ENCODE data around the gene ERN2.
A peak's percentile ranks its signal among the peaks of the same experiment; 100 is the strongest.
"Not testable (repeated sequence)": the region's sequence is repeated elsewhere in the genome, so short reads cannot be mapped to it uniquely, and the experiment has no call there.

Gene ERN2

DNA sequence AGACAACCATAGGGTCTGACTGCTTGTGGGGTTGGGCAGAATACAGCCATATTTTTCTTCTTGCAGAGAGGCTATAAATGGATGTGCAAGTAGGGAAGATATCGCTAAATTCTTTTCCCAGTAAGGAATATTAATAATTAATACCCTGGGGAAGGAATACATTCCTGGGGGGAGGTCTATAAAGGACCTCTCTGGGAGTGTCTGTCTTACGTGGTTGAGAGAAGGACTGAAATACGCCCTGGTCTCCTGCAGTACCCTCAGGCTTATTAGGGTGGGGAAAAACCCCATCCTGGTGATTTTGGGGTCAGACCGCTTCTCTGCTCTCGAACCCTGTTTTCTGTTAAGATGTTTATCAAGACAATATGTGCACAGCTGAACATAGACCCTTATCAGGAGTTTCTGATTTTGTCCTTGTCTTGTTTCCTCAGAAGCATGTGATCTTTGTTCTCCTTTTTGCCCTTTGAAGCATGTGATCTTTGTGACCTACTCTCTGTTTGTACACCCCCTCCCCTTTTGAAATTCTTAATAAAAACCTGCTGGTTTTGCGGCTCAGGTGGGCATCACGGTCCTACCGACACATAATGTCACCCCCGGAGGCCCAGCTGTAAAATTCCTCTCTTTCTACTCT is 9.7 kb upstream of the ERN2 start:
- not testable (repeated sequence) for DNase-seq

DNA sequence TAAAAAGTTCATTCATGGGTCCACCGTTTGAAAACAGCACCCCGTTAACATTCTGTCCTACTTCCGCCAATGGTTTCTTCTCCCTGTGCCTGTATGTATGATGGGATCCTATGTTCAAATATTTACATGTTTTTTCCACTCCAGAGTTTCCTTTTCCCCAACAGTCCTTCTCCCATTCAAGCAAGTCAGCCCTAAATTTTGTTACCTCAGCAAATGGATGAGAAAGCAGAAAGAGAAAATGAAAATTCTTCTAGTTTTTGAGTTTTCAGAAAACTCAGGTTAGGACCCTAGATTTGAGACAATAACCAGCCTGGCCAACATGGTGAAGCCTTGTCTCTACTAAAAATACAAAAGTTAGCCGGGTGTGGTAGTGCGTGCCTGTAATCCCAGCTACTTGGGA is 3.5 kb upstream of the ERN2 start:
- no peak for DNase-seq

DNA sequence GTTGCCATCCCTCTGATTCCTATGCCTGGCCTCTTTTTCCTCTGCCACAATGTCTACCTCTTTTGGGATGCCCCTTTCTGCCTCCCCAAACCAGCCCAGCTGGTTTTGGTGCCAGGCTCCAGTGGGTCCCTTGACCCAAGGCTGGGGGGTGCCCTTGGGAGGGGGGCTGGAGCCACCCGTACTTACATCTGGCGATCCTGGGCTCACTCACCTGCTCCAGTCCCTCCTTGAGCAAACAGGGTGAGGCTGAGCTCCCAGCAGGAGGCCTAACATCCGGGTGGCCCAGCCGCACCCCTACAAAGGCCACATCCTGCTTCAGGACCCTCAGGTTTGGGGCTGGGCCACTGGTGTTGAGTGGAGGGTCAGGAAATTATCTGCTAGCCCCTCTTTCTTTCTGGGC is 1.2 kb downstream of the ERN2 start:
- DNase-seq, result no peak

DNA sequence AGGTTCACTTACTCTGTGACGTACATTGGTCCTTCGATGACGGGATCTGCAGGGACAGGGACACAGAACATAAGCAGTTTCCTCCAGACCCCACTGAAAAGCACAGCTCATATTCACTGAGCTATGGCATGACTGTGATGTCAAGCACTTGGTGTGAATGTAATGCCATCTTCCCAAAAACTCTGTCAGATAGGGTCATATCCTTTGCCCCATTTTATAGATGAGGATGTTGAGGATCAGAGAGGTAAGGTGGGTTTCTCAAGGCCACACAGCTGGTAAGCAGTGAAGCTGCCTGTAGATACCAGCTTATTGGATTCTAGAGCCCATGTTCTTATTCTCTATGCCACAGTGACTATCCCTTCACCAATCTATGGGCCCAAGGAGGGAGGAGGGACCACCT is 2.5 kb downstream of the ERN2 start:
- DNase-seq, result no peak

DNA sequence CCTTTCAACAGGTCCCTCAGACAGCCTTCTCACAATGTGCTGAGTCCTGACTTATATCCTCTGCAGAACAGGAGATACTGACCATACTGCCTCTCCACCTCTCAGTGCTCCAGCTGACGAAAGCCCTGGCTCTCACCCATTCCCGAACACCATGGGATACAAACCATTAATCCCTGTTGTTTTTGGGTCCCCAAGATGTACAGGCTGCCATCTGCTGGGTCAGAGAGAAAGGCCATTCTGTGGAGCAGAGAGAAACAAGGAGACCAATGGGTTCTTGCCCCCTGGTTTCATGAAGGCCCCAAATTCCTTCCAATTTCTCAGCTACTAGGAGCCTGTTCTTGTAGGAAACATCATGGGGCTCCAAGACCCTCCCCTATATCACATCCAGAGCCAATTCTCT is 3.0 kb downstream of the ERN2 start:
- DNase-seq, result no peak

DNA sequence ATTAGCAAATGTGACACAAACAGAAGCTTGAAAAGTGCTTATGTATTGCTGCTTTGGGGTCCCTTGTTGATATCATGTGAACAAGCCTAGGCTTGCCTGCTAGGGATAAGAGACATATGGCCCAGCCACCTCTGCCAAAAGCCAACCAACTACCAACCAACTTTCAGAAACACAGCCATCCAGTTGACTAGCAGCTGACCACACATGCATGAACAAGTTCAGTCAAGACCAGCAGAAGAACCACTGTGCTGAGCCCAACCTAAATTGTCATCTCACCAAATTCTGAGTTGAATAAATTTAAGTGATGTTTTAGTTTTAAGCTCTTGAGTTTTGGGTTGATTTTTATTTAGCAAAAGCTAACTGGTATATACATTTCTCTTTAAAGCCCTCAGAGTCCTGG is 3.5 kb downstream of the ERN2 start:
- no peak for DNase-seq

DNA sequence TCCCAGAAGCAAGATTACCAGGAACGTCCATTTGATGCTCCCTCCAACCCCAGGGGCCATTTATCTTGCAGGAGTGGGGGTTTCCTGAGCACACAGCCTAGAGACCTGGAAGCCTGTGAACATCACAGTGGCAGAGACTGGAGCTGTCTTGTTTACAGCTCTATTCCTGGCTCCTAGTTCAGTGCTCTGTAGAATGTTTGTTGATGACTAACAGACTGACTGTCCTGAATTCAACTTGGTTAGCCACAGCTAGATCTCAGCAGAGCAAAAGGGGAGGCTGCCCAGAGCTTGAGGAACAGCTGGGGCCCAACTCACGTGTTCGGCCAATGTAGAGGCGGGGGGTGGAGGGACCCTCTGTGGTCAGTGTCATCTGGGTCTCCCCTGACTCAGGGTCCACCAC is 6.6 kb downstream of the ERN2 start:
- no peak for DNase-seq

DNA sequence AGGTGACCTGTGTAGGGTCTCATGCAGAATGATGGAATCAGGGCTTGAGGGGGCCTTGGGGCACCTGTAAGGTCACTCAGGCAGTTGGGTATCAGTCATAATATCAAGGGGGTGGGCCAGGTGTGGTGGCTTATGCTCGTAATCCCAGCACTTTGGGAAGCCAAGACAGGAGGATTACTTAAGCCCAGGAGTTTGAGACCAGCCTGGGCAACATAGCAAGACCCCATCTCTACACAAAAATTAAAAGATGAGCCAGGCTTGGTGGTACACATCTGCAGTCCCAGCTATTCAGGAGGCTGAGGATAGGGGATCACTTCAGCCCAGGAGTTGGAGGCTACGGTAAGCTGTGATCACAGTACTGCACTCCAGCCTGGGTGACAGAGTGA is 7.5 kb downstream of the ERN2 start:
- no peak for DNase-seq

DNA sequence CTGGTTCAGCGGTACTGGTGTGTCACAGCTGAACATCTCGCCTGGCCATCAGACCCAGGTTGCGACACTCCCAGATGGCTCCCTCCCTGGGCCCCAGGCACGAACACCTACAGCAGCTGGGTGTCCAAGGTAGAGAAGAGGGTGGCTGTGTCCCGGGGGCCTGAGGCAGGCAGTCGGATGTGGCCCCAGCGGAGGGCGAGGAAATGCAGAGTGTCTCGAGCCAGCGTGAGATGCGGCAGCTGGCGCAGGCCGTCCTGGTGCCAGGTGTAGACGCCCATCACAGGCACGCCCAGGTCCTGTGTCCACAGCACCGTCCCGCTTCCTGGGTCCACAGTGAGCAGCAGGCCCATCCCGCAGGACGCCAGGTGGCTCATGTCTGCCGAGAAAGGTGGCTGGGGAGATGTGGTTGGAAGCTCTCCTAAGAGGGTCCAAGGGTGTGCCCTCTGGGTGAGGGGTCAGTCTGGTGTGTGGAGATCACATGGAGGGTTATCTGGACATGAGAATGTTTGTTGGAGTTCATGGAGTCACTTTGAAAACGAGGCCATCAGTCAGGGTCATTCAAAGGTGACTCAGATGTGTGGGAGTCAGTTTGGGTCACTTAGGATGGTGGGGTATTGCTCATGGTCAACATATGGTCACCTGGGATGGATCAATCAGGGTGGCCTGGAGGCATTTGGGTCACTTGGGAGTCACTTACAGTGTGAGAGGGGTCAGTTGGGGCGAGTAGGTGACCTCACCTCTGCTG is 8.1 kb downstream of the ERN2 start:
- no peak for DNase-seq

DNA sequence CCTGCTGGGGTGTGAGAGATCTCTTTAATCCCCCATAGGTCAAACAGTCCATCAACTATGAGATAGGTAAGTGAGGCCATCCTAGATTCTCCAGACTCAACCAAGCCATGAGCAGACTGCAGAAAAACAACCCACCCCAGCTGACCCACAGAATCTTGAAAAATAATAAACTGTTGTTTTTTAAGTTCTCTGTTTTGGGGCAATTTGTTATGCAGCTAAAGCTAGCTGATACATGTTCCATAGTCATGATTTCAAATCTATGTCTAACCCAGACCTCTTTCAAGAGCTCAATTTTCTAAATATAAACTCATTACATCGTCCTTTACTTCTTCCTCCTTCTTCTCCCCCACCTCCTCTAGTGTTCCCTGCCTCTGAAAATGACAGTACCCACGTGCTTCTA is 10.1 kb downstream of the ERN2 start:
- DNase-seq, result no peak

DNA sequence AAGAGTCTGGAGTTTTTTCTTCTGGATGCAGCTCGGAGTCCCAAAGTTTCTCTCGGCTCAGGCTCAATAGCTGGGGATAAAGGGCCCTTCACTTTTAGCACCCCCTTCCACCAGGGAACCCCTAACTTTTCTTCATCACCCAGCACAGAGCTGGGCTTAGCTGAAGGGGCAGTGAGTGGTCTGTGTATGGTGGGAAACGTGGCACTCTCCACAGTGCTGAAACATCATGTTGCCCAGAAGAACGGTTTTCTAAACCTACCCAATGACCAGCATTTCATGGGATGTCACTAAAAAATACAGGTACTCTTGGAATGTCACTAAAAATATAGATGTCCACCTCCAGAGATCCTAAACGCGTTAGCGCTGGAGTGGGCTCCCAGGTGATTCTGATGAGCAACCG is 12.0 kb downstream of the ERN2 start:
- DNase-seq, result no peak

DNA sequence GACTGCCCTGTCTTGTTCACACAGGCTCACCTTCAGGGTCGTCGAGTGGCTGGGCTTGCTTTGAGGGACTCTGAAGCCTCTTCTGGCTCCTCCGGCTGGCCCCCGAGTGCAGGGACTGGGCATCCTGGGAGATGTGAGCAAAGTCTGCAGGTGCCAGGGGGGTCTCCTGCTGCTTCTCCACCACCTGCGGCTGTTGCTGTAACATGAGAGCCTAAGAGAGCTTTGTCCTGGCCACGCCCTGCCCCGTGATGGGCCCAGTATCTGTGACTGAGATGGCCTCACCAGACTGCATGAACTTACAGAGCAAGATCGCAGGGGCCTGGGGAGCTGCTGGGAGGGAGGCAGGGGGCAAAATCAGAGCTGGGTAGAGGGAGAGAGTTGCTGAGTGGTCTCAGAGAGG is 12.5 kb downstream of the ERN2 start:
- DNase-seq, result no peak

DNA sequence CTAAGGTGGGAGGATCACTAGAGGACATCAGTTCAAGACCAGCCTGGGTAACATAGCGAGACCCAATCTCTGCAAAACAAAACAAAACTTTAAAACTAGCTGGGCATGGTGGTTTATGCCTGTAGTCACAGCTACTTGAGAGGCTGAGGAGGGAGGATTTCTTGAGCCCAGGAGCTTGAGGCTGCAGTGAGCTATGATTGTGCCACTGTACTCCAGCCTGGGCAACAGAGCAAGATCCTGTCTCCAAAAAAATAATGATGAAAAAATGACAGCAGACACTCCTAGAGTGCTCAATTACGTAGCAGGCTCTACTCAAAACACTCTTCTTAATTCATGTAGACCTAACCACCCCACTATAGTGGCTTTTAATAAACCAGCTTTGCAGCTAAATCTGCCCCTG is 12.9 kb downstream of the ERN2 start:
- DNase-seq, result no peak

DNA sequence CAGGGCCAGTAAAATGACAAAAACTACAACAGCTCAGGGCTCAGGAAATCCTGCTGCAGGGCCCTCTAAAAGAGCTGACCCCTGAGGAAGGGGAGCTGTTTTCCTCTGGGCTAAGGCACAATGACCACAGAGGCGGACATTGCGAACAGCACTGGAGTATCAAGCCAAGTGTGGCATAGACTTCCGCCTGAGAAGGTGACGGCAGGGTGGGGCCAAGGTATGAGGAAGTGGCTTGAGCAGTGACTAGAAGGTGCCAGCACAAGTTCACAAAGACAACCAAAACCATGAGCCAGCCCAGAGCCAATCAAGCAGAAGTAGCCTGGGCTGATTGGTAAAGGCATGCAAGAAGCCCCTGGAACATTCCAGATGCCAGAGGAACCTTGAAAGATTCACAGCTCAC is 13.9 kb downstream of the ERN2 start:
- no peak for DNase-seq

DNA sequence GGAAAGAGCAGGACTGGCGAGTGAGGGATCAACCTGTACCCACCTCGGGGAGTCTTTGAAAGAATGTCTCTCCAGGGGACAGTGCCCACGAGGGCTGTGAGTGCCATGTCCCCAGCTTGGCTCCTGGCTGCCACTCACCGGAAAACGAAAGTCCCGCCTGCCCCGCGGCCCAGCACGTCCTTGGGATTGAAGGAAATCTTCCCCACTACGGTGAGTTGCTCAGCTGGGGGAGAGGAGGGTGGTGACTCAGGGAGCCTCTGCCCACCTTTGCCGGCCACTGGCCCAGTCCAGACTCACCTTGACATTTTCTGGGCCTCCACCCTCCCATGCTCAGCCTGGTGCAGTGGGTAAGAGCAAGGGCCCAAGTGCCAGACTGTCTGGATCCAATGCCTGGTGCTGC is 17.3 kb downstream of the ERN2 start:
- DNase-seq, result no peak

DNA sequence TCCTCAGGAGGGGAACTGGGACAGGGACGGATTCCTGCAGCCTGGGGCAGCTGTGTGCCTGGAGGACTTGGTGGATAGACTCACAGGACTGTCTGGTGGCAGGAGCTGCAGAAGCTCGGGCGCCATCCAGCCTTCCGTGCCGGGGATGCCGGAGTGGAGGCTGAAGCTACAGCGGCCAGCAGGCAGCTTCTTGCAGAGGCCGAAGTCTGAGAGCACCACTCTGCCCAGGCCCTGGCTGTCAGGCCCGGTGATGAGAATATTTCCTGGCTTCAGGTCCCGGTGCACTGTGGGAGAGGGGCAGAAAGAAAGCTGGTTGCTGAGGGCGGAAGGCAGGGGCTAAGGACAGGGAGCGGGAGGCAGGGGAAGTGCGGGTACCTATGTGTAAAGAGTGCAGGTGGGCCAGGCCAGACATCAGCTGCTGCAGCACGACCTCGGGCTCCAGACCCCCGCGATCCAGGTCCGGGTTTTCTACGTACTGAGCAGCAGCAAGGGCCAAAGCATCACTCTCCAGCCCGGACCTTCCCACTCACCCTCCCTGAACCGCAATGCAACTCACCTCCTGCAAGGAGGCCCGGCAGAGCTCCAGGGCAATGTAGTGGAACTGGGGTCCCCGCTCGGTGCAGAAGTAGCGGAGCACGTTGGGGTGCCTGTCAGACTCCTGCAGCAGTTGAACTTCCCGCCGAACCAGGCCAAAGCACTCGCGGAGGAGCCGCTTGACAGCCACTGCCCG is 18.2 kb downstream of the ERN2 start:
- DNase-seq, result peak in 4 of 51 donors; percentile 2 to 12 (median 4)

DNA sequence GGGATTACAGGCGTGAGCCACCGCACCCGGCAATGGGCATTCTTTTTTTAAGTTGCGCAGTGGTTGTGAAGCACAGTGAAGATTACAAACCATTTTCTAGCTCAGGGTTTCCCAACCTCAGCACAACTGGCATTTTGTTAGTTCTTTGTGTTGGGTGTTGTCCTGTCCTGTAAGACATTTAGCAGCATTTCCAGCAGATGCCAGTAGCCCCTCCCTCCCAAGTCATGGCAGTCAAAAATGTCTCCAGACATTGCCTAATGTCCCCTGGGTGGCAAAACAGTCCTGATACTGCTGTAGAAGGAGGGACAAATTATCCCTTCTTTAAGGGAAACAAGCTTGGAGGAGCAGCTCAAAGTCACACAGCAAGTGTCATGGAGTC is 18.8 kb downstream of the ERN2 start:
- no peak for DNase-seq

DNA sequence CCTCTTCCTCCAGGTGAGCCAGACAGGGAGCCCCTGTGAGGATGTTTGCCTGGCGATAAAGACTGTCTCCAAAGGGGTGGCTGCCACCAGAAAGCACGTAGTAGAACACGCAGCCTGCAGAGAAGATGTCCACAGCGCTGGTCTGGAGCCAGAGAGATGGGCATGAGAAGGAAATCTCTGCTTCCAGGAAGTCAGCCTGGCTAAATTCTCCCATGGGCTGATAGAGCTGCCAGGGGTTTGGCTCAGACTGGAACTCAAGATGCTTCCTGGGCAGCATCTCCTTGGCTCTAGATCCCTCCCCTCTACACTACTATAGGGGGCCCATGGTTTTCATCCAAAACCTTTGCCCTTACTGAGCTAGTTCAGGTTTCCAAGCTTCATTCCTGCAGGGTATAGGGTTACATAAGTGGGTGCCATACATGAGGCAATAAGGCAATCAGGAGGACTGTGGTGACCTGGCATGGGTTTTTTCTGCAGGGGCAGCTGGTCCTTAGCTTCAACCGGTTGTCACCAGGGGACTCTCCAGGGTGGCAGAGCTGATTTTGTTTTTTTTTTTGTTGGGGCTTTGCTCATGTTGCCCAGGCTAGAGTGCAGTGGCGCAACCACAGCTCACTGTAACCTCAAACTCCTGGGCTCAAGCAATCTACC is 20.7 kb downstream of the ERN2 start:
- no peak for DNase-seq

DNA sequence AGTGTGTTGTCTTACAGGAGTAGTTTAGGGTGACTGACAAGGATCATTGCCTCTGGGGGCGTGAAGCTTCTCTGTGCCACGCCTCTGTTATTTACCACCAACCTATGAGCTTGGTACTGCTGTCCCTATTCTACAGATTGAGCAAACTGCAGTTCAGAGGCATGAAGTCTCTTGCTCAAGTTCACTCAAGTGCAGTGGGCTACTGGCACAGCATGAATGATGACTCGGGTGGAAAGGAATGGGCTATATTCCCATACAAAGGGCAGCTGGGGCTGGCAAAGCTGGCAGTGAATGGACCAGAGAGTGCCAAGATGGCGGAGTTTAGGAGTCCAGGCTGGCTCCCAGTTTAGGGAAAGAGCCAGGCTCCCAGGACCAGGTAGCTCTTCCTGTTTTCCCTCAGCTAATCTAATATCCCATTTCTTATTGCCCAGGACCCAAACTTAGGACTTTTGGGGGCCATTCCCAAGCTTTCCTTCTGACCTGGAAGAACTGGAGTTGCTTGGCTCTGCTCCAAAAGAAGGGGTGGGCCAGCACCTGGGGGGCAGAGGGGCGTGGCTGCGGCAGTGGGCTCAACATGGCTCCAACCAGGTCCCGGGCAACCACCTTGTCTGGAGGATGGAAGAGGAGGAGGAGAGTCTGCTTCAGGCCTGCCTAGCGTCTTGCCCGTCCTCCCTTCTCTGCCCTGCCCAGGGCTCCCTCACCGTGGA is 21.4 kb downstream of the ERN2 start:
- peak in 1 of 51 donors; percentile 5 for DNase-seq

DNA sequence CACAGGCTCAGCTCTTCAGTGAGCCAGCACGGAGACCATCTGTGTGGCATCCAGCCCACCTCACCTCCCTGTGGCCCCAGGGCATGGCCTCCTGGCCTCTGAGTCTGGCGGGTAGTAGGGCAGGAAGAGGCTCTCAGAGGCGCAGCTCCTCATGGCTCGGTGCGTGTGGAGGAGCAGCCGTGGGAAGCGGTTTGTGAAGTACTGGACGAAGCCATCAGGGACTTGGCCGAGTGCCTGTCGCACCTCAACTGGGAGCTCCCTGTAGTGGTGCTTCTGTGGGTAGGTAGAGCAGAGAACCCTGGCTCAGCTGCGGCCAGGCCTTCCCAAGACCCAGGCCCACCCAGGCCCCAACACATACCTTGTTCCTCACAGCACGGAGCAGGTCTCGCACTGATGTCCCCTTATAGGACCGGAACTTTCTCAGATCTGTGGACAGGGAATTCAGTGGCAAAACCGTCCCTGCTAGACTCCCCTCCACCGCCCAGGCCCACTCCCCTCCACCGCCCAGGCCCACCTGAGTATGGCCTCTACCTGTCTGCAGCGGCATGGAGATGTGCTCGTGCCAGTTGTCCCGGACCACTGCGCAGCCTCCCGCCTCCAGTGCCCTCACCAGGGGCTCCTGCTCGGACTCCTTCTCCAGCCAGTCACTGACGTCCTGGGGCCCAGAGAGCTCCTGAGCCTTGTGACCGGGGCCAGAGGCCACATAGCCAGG is 22.1 kb downstream of the ERN2 start:
- DNase-seq, result no peak
